Measurements from ENCODE around the gene TAS2R14. TPM values are rescaled to one million over a fixed set of nuclear protein-coding genes. Genes with fewer than 3 reads are reported as not detected.
A peak's percentile ranks its signal among the peaks of the same experiment; 100 is the strongest.

Gene TAS2R14
- total and polyA plus RNA-seq, 2 donors (not counting 1 experiment from before 2014, with no cell fraction given): 2.0 to 2.6 TPM

DNA sequence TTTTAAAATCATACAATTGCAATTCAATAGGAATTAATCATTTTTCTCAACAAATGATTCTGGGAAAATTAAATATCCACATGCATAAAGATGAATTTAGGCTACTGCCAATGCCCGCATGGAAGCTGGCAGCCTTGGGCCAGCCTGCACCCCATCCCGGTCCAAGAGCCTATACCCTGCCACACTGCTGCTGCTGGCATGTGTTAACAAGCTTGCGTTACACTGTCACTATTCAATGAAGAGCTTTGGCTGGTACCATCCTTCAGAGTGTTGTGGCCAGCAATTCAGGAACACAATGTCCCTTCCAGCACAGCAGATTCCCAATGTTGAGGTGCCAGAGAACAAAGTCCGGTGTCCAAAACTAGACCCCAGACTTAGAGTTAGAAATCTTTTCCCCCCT, 13.6 kb upstream of the TAS2R14 start:
- TF ChIP-seq CTCF (conservative IDR thresholded peaks at IDR 0.05 in 1 of 2, IDR thresholded peaks at IDR 0.05 in 1 of 2; ENCODE audit: low read depth in 1 of 2, low read length in 2 of 2): no peak
- TF ChIP-seq EZH2 (IDR thresholded peaks at IDR 0.05; ENCODE audit: low read length, missing control alignments): no peak
- no peaks in the 10 kb centered on the region for H3K9me3 ChIP-seq (ENCODE audit: control insufficient read depth, insufficient read depth, low read depth, low read length)
- DNase-seq (ENCODE audit: low read depth in 2 of 2): no peak

DNA sequence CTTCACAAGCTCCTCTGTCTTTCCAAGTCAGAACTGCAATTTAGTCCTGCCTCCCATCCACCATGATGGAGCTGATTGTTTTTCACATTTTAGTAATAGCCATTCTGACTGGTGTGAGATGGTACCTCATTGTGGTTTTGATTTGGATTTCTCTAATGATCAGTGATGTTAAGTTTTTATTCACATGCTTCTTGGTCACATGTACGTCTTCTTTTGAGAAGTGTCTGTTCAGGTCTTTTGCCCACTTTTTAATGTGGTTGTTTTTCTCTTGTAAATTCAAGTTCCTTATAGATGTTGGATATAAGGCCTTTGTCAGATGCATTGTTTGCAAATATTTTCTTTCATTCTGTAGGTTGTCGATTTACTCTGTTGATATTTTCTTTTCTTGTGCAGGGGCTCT, 4.1 kb upstream of the TAS2R14 start:
- TF ChIP-seq CTCF (conservative IDR thresholded peaks at IDR 0.05 in 1 of 2, IDR thresholded peaks at IDR 0.05 in 1 of 2; ENCODE audit: low read depth in 1 of 2, low read length in 2 of 2): no peak
- Histone ChIP-seq H3K36me3 (ENCODE audit: control insufficient read depth, insufficient read depth, low read length) (no peaks in the 10 kb centered on the region), H3K9ac (ENCODE audit: insufficient read depth, low read length) (no peak overlapping the region), H4K20me1 (ENCODE audit: control insufficient read depth, extremely low read depth, insufficient read depth, low read length) (no peaks in the 10 kb centered on the region), H3K4me3 (replicated peaks in 1 of 4; ENCODE audit: control extremely low read depth in 1 of 4, insufficient read depth in 1 of 4, low read depth in 3 of 4, low read length in 4 of 4) (no peak overlapping the region), H3K4me2 (ENCODE audit: extremely low read depth, insufficient read depth, low read length) (no peak overlapping the region), H3K27me3 (ENCODE audit: control insufficient read depth, insufficient read depth, low read length) (no peaks in the 10 kb centered on the region), H2AFZ (ENCODE audit: low read length) (no peak overlapping the region), H3K79me2 (ENCODE audit: control insufficient read depth, insufficient read depth, low read length) (no peaks in the 10 kb centered on the region), H3K4me1 (ENCODE audit: control insufficient read depth, extremely low read depth, insufficient read depth, low read length) (no peaks in the 10 kb centered on the region), H3K9me3 (ENCODE audit: control insufficient read depth, insufficient read depth, low read depth, low read length) (no peaks in the 10 kb centered on the region), H3K27ac (ENCODE audit: insufficient read depth, low read length) (no peak overlapping the region)
- DNase-seq (ENCODE audit: low read depth in 2 of 2): no peak

More for the DNA sequence above, 13.6 kb upstream of the TAS2R14 start:
- Histone ChIP-seq H3K27me3 (ENCODE audit: control insufficient read depth, insufficient read depth, low read length) (no peaks in the 10 kb centered on the region), H3K4me3 (replicated peaks in 1 of 4; ENCODE audit: control extremely low read depth in 1 of 4, insufficient read depth in 1 of 4, low read depth in 3 of 4, low read length in 4 of 4) (no peak overlapping the region), H4K20me1 (ENCODE audit: control insufficient read depth, extremely low read depth, insufficient read depth, low read length) (no peaks in the 10 kb centered on the region), H3K4me2 (ENCODE audit: extremely low read depth, insufficient read depth, low read length) (no peak overlapping the region), H3K79me2 (ENCODE audit: control insufficient read depth, insufficient read depth, low read length) (no peaks in the 10 kb centered on the region), H3K9ac (ENCODE audit: insufficient read depth, low read length) (no peak overlapping the region), H2AFZ (ENCODE audit: low read length) (no peak overlapping the region), H3K4me1 (ENCODE audit: control insufficient read depth, extremely low read depth, insufficient read depth, low read length) (no peaks in the 10 kb centered on the region), H3K27ac (ENCODE audit: insufficient read depth, low read length) (no peak overlapping the region), H3K36me3 (ENCODE audit: control insufficient read depth, insufficient read depth, low read length) (no peaks in the 10 kb centered on the region)

GRCh38 chr12:10941916-10942607, 3.0 kb upstream of the TAS2R14 start:
- Histone ChIP-seq H3K36me3 (ENCODE audit: control insufficient read depth, insufficient read depth, low read length) (no peaks in the 10 kb centered on the region), H3K4me2 (ENCODE audit: extremely low read depth, insufficient read depth, low read length) (no peak overlapping the region), H2AFZ (ENCODE audit: low read length) (no peak overlapping the region), H3K27me3 (ENCODE audit: control insufficient read depth, insufficient read depth, low read length) (no peaks in the 10 kb centered on the region), H3K4me3 (replicated peaks in 1 of 4; ENCODE audit: control extremely low read depth in 1 of 4, insufficient read depth in 1 of 4, low read depth in 3 of 4, low read length in 4 of 4) (no peak overlapping the region), H3K4me1 (ENCODE audit: control insufficient read depth, extremely low read depth, insufficient read depth, low read length) (no peaks in the 10 kb centered on the region), H3K27ac (ENCODE audit: insufficient read depth, low read length) (no peak overlapping the region), H3K9me3 (ENCODE audit: control insufficient read depth, insufficient read depth, low read depth, low read length) (no peaks in the 10 kb centered on the region), H3K79me2 (ENCODE audit: control insufficient read depth, insufficient read depth, low read length) (no peaks in the 10 kb centered on the region), H4K20me1 (ENCODE audit: control insufficient read depth, extremely low read depth, insufficient read depth, low read length) (no peaks in the 10 kb centered on the region), H3K9ac (ENCODE audit: insufficient read depth, low read length) (no peak overlapping the region)
- TF ChIP-seq EZH2 (IDR thresholded peaks at IDR 0.05; ENCODE audit: low read length, missing control alignments) (no peak), CTCF (conservative IDR thresholded peaks at IDR 0.05 in 1 of 2, IDR thresholded peaks at IDR 0.05 in 1 of 2; ENCODE audit: low read depth in 1 of 2, low read length in 2 of 2) (no peak)
- peak in 1 of 2 donors; percentile 47 for DNase-seq (ENCODE audit: low read depth in 2 of 2)
